Activated CD4-positive, alpha-beta T cell treated with anti-CD3 and anti-CD28 coated beads, Interleukin-2, Interleukin-6, amounts not matched to agents 100 ng/mL and 50 ng/mL, durations not matched to agents 16 hours and 8 hours (primary cell): ENCODE results near the gene LYAR.

ENCODE experiments used
- DNase-seq: peaks from one replicate; pipeline ENCODE4 v3.0.0-alpha.2; 2020

Gene LYAR

DNA sequence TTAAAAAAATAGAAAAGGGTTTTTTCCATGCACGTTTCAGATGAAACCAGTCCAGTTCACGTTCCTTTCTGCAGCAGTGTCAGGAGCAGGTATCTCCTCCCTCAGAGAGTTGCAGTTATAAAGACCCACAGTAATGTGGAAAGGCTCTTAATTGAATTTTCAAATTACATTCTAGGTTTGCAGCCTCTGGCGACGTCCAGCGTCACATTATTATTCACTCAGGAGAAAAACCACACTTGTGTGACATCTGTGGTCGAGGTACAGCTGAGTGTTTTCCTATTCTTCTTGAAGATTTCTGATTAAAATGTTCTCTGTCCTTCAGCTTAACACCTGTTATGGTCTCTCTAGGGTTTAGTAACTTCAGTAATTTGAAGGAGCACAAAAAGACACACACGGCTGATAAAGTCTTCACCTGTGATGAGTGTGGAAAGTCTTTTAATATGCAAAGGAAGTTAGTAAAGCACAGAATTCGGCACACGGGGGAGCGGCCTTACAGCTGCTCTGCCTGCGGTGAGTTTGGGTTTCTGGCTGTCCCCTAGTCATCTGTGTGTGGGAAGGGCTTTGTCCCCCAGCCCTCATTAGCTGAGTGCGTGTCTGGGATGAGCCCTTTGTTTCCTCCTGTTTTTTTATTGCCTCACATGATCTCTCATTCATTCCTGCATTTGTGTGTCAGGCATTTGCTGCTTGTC lies 25.7 kb upstream of the LYAR start:
- no peak for DNase-seq

DNA sequence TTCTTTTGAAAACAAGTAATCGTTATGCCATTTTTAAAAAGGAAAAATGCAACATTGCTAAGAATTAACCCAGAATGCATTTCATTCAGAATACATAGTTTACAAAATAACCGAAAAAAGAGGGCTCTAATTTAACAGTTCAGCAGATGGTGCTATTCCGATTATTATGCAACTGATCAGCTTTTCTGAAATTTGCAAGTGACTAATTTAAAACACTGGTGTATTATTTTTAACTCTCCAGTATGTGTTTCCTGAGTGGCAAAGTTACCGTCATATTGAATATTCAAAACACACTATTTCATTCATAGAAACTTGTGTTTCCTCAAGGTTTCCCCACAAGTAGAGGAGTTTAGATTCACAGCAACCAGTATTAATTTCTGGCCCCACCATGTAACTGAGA lies 21.2 kb upstream of the LYAR start:
- DNase-seq, result no peak

DNA sequence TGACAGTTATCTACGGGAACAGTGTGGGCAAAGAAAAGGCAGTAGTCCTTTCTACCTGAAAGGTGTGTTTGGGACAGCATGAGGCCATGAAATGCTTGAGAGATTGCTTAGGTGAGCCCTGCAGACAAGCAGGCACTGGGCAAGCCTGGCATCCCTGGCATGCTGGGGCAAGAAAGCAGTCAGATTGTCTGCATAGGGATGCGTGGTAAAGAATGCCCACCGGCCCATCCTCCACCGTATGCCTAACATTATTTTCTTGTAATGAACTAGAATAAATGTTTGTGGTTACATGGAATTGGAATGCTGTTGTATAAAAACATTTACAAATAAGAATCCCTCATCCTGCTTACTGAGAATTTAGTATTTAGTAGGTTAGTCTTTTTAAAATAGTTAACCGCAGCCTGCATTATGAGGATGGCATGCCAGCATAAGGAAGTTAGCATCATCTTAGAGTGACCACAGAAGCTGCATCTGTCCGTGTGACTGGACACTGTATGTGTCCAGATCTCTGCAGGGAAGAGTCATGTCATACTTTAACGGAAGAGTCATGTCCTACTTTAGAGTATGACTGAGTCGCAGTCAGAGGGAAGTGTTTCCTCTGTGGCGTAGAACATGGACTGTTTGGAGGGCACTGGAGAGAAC lies 19.0 kb upstream of the LYAR start:
- no peak for DNase-seq

DNA sequence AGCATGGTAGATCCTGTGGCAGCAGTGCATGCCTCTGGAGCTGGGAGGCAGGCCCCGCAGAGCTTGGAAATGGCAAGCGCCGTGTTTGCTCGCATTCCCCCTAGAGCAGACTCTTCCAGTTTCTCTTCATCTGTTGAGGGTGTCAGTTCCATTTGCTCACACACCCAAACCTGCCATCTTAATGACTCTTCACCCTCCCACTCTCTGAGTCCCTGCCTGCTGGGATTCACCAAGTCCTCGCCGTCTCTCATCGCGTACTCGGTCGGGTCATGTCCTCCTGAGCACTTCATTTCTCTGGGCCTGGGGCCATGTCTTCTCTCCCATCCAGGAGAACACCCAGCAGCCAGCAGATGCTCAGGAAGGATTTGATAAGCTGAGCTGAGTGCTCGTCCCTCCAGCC lies 17.0 kb upstream of the LYAR start:
- DNase-seq, result no peak

DNA sequence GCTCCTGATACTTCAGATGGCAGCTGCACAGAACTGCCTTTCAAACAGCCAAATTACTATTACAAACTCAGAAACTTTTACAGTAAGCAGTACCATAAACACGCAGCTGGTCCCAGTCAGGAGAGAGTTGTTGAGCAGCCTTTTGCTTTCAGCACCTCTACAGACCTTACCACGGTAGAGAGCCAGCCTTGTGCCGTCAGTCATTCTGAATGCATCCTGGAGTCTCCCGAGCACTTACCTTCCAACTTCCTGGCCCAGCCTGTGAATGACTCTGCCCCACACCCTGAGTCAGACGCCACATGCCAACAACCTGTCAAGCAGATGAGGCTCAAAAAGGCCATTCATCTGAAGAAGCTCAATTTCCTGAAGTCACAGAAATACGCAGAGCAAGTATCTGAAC lies 12.5 kb upstream of the LYAR start:
- DNase-seq, result no peak

DNA sequence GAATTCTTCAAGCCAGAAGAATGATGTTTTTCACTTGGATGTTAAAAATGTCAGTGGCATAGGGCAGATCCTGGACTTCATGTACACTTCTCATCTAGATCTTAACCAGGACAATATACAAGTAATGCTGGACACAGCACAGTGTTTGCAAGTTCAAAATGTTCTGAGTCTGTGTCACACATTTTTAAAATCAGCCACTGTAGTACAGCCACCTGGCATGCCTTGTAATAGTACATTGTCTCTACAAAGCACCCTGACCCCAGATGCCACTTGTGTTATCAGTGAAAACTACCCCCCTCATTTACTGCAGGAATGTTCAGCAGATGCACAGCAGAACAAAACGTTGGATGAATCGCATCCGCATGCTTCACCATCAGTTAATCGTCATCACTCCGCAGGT lies 12.0 kb upstream of the LYAR start:
- DNase-seq, result no peak

DNA sequence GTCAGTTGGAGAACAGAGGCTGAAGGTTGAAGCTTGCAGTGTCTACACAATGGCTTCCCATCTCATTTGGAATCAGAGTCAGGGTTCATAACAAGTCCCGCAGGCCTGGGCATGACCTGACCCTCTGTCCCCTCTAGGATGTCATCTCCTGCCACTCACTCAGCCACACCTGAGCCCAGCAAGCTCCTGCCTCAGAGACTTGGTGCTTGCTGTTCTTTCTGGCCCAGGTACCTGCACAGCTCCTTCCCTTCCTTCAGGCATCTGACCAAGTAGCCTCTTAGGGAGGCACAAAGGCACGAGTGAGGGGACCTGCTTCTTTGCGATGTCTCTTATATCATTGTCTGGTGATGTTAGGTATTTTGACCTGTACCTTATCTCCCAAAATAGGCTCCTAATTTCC lies 9.1 kb upstream of the LYAR start:
- no peak for DNase-seq

DNA sequence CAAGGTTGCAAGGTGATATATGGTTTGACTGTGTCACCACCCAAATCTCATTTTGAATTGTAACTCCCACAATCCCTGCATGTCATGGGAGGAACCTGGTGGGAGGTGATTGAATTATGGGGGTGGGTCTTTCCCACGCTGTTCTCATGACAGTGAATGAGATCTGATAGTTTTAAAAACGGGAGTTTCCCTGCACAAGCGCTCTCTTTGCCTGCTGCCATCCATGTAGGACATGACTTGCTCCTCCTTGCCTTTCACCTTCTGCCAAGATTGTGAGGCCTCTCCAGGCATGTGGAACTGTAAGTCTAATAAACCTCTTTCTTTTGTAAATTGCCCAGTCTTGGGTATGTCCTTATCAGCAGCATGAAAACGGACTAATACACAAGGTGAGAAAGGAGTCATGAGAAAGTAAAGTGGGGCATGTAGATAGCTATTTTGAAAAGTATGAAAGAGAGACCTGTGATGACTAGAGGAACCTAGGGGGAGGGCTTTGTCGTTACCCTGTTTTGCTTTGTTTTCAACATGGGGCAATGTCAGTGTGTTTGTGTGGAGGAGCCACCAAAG lies 6.4 kb upstream of the LYAR start:
- no peak for DNase-seq

DNA sequence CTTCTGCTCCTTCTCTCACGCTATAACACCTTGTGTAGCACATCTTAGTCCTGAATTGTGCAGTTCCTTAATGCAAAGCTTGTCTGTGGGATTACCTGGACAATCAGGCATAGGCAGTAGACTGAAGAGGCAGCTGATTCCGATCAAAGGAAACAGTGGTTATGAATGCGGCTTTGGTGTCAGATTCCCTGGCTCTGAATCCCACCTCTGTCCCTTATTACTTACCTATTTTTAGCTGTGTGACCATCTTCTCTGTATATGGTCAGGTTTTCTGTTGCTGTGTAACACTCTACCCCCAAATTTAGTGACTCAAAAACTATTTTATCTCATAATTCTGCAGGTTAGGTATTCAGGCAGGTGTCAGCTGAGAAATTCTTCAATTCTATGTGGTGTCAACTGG lies 3.3 kb upstream of the LYAR start:
- DNase-seq, result no peak

DNA sequence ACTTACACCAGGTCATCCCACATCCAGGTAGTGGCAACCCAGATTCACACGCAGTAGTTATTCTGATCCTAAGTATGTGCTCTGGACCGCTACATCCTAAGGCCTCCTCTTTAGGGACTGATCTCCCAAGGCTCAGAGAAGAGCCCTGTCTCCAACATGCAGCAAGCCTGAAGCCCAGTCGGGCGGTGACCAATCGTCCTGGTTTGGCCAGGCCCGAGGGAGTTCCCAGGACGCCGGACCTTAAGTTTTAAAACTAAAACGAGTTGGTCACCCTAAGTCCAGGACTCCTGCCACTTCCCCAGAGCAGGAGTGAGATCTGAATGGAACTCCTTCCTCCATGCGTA lies 385 bp downstream of the LYAR start:
- no peak for DNase-seq

DNA sequence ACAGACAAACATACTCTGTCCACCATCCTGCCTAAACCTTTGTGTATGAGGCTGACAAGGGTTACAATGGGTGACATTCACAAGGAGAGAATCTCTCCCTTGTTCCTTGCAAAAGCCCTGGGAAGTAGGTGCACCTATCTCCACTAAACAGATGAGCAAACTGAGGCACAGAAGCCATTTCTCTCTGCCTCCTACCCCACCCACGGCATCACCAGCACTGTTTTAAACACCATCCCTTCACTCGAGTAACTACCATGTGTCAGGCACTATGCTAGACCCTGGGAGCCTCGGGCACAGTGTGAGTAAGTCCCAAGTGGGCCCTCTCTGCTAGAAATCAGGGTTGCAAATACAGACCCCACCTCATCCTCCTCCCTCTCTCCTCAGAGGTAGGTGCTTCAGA lies 899 bp downstream of the LYAR start:
- no peak for DNase-seq

DNA sequence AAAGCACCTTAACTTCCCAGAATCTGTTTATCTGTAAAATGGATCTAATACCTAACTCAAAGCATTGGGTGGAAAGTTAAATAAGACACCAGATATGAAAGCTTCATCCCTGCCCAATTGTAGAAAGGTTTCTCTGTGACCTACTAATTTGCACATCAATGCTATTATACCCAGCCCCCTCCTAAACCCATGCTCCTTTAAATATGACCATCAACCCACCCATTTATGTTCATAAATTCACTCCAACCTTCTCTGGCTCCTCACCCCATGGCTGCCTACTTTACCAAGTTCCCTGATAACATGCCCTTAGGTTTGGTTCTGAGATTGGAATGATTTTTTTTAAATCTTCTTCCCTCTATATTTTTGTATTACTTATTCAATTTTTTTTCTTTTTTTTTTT lies 1.9 kb downstream of the LYAR start:
- no peak for DNase-seq

DNA sequence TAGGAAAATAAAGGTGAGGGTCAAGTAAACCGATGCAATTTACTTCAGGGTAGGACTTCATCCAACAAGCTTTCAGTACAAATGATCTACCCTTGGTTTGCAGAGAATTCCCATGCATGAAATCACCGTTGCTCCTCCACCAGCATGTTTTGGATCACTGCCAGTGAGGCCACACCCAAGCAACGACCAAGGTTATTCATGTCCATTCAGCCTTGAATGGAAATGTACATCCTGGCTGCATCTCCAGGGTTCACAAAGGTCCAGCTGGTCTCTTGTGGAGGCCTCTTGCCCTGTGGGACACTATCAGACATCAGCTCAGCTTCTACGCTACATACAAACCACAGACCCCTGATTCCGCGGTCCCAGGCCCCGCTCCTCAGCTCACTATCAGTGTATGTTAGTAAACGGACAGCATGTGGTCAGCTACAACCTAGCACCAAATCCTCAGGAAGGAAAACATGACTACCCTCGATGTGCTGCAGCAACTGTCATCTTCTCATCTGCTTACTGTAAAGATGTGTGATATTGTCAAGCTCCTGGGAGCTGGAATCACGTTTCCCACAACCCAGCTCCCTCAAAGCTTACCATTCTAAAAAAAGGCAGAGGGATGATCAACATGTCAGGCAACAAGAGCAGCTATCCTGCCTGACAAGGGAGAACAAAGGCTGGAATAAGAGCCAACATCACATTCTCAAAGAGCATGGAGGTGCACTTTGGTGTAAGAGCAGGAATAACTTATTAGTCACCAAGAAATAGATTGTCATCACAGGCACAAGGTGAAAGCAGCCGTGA lies 4.9 kb downstream of the LYAR start:
- no peak for DNase-seq

DNA sequence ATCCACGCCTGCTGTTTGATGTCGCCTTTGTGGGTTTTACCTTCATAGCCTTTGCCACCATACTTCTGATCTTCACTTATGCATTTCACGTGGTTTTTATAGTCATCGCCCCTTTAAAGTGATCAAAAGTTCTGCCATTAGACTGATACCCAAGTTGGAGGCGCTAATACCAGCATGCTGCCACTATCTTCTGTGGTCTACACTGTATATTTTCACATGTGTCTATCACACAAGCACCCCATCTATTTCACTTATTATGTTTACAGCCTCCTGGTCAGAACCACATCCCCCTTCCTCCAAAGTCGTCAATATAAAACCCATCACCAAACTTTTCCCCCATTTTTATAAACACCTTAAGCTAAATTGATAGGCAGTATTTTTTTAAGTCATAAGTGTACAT lies 8.2 kb downstream of the LYAR start:
- DNase-seq, result no peak

DNA sequence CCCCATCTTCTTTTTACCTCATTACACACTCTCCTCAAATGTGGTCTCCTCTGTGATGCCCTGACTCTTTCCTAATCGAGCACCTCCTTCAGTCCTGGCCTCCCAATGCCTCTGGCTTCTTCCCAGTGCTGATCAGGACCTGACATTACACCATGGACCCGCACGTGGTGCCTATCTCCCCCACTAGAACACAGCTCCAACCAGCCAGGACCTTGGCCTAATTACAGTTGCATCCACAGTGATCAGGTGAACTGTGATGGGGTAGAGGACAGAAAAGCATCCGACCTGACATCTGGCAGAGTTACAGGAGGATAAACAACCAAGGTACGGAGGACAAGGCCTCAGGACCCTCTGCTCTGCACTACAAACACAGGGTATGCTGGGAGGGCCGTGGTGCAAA lies 12.4 kb downstream of the LYAR start:
- DNase-seq, result no peak

DNA sequence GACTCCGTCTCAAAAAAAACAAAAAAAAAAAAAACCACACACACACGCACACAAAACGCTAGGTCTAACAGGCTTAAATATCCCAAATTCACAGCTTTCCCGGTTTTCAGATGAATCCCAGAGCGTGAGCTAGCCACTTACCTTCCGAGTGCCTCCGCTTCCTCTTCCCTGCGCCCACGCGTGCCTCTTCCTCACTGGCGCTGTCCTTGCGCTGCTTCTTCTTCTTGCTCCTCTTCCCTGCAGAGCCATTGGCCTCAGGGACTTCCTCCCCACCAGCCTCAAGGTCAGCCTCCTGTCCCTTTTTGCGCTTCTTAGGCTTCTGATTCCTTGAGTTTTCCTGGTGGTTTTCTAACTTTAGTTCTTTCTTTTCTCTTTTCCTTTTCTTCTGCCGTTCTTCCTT lies 15.7 kb downstream of the LYAR start:
- DNase-seq, result no peak

DNA sequence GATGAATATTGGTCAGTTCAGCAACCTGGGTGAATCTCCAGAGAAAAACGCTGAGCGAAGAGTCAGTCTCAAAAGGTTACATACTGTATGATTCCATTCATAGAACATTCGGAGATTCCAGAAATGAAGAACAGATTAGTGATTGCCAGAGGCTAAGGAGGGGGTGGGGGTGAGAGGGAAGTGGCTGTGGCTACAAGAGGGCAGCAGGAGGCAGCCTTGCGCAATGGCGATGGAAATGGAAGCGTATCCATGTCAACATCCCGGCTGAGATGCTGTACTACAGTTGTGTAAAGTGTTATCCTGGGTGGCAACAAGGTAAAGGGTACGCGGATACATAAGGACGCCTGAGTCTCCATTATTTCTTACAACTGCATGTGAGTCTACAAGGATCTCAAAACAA lies 18.0 kb downstream of the LYAR start:
- DNase-seq, result no peak

DNA sequence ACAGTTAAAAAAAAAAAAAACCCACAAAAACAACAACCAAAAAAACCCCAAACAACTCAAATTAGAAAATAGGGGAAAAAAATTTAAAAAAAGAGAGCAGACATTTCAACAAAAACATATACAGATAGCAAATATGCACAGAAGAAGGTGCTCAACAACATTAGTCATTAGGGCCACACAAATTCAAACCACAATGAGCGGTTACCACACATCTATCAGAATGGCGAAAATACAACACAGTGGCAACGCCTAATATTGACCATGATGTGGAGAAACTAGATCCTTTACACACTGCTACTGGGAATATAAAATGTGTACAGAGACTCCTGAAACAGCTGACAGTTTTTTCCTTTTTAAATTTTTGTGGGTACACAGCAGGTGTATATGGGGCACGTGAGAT lies 19.4 kb downstream of the LYAR start:
- no peak for DNase-seq

DNA sequence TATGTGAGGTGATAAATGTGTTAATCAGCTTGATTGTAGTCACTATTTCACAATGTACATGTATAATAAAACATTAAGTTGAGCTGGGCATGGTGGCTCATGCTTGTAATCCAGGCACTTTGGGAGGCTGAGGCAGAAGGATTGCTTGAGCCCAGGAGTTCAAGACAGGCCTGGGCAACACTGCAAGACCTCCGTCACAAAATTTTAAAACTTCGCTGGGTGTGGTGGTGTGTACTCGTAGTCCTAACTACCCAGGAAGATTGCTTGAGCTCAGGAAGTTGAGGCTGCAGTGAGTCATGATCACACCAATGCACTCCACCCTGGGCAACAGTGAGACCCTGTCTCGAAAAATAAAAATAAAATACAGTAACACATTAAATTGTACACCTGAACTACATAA lies 20.1 kb downstream of the LYAR start:
- peak; percentile 43 for DNase-seq

DNA sequence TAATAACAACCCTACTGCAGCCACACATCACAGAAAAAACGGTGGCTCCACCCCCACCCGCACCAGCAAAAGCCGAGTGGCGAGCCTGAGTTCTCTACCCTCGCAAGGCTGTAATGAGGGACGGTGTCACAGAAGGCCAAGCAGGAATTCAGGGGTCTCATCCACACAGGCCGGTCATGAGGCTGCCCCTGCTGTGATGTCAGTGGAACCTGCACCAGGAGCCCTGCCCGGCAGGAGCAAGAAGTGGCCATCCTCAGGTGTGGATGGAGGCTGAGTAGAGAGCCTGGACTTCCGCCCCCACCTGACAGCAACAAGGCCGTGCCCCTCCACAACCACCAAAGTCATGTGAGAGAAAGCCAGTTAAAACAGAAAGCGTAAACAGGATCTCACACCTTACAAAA lies 20.6 kb downstream of the LYAR start:
- DNase-seq, result peak; percentile 19

DNA sequence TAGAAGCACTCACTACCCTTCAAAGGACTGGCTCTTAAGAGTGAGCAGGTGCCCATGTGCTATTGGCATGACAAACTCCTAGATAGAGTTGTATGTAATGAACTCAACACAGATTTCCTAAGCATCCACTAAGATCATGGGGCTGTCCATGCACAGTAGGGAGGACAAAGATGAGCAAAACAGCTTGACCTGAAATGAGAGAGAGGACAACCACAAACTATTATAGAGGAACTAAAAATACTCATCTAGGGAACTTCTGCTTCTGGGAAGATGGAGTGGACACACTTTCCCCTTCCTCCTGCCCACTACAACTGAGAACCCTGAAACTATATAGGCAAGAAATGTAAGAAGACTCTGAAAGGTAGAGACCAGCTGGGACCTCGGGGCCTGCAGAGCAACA lies 21.2 kb downstream of the LYAR start:
- no peak for DNase-seq

DNA sequence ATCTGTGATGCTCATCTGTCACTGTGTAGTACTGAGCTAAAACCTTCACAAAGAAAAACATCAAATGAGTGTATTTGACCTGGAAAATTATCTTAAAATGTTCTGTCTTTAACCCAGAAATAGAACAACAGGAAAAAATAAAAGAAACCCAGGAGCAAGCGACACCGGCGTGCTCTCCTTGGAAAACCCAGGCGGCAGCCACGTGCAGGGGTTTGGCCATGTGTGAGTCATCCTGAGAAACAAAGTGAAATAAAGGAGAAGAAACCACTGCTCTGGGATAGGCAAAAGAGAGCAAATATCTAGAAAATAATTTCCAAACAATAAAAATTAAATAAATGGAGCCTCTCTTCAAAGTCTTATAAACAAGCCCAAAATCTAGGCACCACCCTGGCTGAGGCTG lies 22.0 kb downstream of the LYAR start:
- DNase-seq, result no peak

DNA sequence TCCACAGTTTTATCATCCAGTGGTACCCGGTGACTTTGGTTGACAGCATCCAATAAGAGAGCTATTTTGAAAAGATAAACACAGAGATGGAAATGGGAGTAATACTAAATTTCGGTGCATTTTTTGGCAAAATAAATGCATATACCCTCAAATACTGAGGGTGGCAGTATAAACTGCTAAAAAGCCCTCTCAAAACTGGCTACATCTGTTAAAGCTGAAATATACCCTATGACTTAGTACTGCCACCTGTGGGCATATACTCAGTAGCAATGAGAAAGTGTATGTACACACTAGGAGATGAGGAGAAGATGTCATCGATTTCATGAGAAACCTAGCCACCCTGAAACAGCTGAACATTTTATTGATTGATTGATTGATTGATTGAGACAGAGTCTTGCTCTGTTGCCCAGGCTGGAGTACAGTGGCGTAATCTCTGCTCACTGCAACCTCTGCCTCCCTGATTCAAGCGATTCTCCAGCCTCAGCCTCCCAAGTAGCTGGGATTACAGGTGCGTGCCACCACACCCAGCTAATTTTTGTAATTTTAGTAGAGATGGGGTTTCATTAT lies 29.7 kb downstream of the LYAR start:
- DNase-seq, result peak; percentile 59
